ENCODE data around the gene EPHA10.

DNA sequence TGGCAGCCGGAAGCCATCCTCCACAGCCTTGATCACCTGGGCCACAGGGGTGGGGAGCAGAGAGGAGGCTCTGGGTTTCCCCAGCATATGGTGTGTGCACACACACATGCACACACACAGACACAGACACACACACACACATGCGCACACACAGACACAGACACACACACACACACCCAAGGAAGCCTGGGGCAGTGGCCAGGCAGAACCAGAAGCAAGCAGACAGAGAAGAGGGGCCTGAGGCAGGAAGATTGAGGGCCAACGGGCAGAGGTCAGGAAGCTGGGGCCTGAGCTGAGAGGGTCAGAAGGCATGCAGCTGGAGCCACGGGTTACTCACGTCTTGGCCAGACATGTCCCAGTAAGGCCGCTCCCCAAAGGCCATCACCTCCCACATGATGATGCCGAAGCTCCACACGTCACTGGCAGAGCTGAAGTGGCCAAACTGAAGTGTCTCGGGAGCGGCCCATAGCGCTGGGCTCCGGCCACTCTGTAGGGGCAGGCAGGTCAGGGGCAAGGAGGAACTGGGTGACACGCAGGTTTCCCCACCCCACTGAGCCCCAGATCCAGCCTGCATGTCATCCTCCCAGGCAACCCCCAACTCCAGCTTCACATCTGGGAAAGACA, 45.2 kb downstream of the EPHA10 start:
- TF ChIP-seq, protein P1, sequence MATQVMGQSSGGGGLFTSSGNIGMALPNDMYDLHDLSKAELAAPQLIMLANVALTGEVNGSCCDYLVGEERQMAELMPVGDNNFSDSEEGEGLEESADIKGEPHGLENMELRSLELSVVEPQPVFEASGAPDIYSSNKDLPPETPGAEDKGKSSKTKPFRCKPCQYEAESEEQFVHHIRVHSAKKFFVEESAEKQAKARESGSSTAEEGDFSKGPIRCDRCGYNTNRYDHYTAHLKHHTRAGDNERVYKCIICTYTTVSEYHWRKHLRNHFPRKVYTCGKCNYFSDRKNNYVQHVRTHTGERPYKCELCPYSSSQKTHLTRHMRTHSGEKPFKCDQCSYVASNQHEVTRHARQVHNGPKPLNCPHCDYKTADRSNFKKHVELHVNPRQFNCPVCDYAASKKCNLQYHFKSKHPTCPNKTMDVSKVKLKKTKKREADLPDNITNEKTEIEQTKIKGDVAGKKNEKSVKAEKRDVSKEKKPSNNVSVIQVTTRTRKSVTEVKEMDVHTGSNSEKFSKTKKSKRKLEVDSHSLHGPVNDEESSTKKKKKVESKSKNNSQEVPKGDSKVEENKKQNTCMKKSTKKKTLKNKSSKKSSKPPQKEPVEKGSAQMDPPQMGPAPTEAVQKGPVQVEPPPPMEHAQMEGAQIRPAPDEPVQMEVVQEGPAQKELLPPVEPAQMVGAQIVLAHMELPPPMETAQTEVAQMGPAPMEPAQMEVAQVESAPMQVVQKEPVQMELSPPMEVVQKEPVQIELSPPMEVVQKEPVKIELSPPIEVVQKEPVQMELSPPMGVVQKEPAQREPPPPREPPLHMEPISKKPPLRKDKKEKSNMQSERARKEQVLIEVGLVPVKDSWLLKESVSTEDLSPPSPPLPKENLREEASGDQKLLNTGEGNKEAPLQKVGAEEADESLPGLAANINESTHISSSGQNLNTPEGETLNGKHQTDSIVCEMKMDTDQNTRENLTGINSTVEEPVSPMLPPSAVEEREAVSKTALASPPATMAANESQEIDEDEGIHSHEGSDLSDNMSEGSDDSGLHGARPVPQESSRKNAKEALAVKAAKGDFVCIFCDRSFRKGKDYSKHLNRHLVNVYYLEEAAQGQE (IDR thresholded peaks at IDR 0.05) = no peak
- TF ChIP-seq YY1 (IDR thresholded peaks at IDR 0.05) (no peak), RXRA (IDR thresholded peaks at IDR 0.05) (no peak), JUND (IDR thresholded peaks at IDR 0.05) (no peak)
- TF ChIP-seq, protein P2, sequence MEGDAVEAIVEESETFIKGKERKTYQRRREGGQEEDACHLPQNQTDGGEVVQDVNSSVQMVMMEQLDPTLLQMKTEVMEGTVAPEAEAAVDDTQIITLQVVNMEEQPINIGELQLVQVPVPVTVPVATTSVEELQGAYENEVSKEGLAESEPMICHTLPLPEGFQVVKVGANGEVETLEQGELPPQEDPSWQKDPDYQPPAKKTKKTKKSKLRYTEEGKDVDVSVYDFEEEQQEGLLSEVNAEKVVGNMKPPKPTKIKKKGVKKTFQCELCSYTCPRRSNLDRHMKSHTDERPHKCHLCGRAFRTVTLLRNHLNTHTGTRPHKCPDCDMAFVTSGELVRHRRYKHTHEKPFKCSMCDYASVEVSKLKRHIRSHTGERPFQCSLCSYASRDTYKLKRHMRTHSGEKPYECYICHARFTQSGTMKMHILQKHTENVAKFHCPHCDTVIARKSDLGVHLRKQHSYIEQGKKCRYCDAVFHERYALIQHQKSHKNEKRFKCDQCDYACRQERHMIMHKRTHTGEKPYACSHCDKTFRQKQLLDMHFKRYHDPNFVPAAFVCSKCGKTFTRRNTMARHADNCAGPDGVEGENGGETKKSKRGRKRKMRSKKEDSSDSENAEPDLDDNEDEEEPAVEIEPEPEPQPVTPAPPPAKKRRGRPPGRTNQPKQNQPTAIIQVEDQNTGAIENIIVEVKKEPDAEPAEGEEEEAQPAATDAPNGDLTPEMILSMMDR (IDR thresholded peaks at IDR 0.05; ENCODE audit: low read depth, low read length, missing input control) = no peak

Data from liver (tissue), 3 donors.